ENCODE results near the gene C2orf80.

DNA sequence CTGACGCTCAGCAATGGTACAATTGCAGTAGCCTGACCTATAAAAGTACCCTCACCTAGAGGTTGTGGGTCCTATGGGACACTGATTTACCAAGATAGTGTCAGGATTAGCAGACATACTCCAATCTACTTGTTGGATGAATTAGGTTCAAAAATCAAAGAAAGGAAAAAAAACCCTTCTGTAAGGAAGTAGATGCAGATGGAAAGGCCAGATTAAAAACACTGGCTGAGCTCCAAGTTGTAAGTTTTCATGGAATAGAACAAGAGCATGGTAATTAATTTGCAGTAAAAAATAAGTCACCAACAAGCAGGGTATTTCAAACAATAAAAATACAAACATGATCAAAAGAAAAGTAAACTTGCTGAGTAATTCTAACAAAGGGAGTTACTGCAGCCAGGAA is 38.6 kb upstream of the C2orf80 start:
- TF ChIP-seq, protein P1, sequence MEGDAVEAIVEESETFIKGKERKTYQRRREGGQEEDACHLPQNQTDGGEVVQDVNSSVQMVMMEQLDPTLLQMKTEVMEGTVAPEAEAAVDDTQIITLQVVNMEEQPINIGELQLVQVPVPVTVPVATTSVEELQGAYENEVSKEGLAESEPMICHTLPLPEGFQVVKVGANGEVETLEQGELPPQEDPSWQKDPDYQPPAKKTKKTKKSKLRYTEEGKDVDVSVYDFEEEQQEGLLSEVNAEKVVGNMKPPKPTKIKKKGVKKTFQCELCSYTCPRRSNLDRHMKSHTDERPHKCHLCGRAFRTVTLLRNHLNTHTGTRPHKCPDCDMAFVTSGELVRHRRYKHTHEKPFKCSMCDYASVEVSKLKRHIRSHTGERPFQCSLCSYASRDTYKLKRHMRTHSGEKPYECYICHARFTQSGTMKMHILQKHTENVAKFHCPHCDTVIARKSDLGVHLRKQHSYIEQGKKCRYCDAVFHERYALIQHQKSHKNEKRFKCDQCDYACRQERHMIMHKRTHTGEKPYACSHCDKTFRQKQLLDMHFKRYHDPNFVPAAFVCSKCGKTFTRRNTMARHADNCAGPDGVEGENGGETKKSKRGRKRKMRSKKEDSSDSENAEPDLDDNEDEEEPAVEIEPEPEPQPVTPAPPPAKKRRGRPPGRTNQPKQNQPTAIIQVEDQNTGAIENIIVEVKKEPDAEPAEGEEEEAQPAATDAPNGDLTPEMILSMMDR (IDR thresholded peaks at IDR 0.05): no peak
- TF ChIP-seq EZH2 (IDR thresholded peaks at IDR 0.05; ENCODE audit: borderline replicate concordance, insufficient read depth, low read depth, low read length, poor library complexity, severe bottlenecking): no peak

Data from B cell (primary cell).